Muscle of arm (tissue), 12 donors: ENCODE results near the gene ATP2C2. TPM values are rescaled to one million over a fixed set of nuclear protein-coding genes. Genes with fewer than 3 reads are reported as not detected.

Experiments
- DNase-seq: peaks from one replicate; pipeline ENCODE4 v3.0.0-alpha.2; 2013
- polyA plus RNA-seq, 12 donors: library from polyadenylated mRNA; unstranded; fragments of 120-200 nt; gene quantifications; one replicate each; pipeline ENCODE4 v1.2.1, GENCODE V29; 2013; ENCODE audit not compliant: insufficient read length in 12 of 12

The ATP2C2 gene
- polyA plus RNA-seq, 12 donors, result 0.22 to 10.4 (median 0.58) TPM; not detected in 1

DNA sequence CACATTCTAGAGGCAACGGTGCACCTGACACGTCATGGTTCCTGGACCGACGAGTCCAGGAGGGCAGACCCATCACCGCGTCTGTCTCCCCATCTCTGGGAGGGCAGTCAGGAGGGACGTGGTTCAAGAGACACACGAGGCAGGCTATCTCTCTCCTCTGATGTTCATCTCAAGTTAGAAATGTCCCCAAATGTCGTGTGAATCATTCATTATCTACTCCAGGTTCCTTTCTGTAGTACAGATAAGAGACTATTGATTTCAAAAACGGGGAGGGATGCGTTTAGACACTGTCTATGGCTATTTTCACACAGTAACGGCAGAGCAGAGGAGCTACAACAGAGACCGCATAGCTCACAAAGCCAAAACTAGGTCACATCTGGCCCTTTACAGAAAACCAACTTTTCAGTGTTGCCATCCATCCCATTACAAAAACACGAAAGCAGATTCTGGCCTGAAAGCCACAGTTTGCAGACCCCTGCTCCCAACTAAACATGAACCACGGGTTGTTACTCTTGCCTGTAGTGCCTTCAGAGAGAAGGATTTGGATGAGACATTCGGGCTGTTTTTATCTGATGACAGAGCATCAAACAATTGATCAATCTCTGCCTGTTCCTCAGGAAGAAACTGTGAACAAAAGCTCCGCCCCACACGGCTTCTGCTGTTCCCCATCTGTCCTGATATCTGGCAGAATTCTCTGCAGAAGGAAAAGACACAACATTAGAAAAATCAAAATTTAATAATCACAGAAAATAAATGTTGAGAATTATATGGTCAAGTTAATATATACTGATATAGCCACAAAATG, 129.3 kb downstream of the ATP2C2 start:
- no peak for DNase-seq

DNA sequence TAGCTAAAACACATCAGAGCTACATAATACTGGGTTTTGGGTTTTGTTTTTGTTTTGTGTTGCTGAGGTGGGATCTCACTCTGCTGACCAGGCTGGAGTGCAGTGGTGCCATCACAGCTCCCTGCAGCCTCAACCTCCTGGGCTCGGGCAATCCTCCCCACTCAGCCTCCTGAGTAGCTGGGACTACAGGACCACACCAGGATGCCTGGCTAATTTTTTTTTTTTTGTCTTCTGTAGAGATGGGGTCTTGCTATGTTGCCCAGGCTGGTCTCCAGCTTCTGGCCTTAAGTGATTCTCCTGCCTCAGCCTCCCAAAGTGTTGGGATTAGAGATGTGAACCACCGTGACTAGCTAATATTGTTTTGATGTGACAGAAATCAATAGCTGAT, 129.9 kb downstream of the ATP2C2 start:
- no peak for DNase-seq

GRCh38 chr16:84498859-84499620, 130.7 kb downstream of the ATP2C2 start:
- no peak for DNase-seq

GRCh38 chr16:84499638-84500037, 131.3 kb downstream of the ATP2C2 start:
- DNase-seq, result no peak

DNA sequence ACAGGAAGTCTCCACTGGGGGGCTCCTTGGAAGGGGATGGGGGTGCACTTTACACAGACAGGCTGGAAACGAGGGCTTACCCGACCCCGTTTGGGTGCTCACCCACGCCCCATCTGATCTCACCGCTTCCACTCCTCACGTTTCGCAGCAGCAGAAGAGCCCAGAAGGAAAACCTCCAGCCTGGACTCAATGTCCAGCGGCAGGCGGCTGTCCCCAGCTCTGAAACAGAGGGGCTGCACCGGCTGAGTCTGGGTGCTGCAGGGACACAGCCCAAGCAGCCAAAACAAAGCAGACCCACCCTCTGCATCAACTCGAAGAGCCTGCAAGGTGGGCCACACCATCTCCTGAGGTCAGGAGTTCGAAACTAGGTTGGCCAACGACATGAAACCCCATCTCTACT, 132.2 kb downstream of the ATP2C2 start:
- no peak for DNase-seq

DNA sequence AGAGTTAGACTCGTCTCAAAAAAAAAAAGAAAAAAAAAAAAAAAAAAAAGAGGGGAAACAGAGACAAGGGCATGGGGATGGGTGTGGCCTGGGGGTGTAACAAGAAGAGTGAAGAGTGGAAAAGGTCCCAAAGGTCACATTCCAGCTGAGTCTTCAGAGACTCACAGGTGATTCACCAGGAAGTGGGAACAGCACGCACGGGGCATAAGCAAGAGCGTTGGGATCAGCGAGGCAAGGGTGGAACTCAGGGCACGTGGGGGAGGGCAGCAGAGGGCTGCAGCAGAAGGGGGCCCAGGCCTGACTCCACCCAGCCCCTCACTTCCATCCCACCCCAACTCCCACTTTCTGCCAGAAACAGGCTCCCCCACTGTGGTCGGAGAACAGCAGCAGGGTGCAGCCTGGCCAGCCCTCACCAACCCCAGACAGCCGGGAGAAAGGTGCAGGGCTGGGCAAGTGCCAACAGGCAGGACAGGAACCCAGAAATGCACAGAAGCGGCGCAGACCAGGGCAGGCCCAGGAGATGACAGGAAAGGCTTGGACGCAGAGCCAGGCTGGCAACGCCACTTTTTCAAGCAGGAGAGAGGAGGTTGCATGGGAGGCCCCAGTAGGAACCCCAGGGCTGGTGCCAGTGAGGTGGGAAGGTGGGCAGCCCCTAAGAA, 132.9 kb downstream of the ATP2C2 start:
- DNase-seq, result no peak

DNA sequence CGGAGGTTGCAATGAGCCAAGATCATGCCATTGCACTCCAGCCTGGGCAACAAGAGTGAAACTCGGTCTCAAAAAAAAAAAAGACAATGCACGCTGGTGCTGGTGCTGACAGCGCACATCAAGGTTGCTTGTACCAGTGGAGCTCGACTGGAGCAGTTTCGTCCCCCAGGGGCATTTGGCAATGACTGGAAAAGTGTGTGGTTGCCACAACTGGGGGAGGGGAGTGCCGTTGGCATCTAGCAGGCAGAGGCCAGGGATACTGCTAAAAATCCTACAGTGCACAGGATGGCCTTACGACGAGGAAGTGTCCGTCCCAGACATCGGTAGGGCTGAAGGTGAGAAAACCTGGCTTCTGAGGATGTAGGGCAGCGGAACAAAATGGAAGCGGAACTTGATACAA, 133.7 kb downstream of the ATP2C2 start:
- no peak for DNase-seq

DNA sequence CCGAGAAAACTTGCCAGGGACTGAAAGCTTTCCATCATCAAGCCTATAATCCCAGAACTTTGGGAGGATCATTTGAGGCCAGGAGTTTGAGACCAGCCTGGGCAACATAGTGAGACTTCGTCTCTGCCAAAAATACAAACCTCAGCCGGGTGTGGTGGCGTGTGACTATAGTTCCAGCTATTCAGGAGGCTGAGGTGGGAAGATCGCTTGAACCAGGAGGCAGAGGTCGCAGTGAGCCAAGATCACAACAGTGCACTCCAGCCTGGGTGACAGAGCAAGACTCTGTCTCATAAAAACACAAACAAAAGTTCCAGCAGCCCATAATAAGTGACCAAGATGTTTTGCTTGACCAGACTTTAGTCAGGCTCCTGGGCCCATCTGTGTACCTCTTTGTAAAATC, 134.2 kb downstream of the ATP2C2 start:
- no peak for DNase-seq

GRCh38 chr16:84503751-84504395, 135.5 kb downstream of the ATP2C2 start:
- no peak for DNase-seq

- DNase-seq, result peak; percentile 98
These were observed 136.3 kb downstream of the ATP2C2 start, which contains the start of gene MEAK7 for GRCh38 chr16:84504420-84505248. Gene MEAK7, minus strand, starts transcription at chr16:84504659. Its CDS starts 6,573 bp downstream, at chr16:84498086.

DNA sequence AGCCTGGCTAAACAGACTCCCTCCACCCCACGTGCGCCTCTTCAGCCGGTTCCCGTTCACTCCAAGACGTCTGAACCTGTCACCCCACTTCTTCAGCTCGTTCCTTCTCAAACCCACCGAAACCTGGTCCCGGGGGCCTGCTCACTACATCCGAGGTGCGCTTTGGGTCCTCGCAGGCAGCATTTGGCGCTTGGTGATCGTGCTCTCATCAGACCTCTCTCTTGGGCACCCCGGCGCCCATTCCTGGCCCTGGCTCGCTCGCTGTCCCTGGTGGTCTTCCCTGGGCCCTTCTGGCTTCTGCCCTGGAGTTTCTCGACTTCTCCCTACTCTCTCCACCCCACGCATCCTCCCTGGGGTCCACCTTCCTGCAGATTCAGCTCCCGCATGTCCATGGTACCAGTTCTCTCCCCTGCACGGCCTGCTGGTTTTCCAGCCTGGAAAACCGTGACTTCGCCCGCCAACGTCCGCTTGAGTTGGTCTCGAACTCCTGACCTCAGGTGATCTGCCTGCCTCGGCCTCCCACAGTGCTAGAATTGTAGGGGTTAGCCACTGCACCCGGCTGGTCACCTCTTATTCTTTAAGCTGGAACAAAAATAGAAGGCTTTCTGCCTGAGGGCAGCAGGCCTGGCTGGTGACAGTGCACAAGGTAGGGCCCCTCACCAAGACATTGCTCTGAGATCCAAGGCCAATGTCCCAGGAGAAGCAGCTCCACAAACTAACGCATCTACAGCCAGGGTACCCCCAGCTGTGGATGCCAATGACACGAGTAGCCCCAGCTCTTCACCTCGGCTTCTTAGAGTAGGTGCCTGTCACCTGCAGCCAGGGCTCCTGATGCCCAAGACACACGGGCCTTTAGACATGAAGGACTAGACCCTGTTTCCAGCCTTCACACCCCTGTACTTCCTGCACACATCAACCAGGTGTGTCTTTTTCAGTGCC, 137.2 kb downstream of the ATP2C2 start:
- no peak for DNase-seq

DNA sequence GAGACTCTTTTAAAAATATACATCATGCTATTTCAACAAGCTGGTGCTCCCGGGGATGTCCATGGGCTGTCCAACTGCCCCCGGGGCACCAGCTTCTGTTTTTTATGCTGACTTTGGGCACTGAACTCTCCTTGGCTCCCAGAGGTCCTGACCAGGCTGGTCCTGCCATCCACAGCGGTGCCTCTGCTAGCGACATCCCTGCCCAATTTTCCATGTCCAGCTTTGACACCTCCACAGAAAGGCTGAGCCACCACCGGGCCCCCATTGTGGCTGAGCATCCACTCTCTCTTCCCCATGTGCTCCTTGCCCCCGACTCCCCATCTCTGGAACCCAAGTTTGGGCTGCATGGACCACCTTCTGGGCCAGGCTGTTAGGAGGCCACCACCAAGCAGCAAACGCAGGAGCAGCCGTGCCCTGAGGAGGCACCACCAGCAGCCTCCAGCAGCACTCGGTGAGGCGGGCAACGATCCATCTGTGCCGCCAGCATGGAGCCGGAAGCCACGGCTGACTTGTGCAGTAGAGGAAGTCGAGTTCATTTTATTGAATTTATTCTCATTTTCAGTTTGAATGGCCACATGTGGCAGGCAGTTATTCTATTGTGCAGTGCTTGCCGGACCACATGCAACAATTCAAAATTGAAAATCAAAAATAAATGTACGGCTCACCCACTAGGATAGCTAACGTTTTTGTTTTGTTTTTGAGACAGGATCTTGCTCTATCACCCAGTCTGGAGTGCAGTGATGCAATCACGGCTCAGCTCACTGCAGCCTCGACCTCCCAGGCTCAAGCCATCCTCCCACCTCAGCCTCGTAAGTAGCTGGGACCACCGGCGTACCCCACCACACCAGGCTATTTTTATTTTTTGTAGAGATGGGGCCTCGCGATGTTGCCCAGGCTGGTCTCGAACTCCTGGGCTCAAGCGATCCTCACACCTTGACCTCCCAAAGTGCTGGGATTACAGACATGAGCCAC, 139.0 kb downstream of the ATP2C2 start:
- DNase-seq, result no peak

DNA sequence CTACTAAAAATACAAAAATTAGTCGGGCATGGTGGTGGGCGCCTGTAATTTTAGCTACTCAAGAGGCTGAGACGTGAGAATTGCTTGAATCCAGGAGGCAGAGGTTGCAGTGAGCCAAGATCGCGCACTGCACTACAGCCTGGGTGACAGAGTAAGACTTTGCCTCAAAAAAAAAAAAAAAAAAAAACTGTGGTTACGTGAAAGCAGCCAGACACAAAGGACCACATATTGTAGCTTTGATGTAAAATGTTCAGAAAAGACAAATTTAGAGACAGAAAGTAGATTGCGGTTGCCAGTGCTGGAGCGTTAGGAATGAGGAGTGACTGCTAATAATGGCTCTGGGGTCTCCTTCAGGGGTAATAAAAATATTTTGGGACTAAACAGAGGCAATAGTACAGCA, 140.2 kb downstream of the ATP2C2 start:
- no peak for DNase-seq

GRCh38 chr16:84509032-84509950, 141.0 kb downstream of the ATP2C2 start:
- no peak for DNase-seq

DNA sequence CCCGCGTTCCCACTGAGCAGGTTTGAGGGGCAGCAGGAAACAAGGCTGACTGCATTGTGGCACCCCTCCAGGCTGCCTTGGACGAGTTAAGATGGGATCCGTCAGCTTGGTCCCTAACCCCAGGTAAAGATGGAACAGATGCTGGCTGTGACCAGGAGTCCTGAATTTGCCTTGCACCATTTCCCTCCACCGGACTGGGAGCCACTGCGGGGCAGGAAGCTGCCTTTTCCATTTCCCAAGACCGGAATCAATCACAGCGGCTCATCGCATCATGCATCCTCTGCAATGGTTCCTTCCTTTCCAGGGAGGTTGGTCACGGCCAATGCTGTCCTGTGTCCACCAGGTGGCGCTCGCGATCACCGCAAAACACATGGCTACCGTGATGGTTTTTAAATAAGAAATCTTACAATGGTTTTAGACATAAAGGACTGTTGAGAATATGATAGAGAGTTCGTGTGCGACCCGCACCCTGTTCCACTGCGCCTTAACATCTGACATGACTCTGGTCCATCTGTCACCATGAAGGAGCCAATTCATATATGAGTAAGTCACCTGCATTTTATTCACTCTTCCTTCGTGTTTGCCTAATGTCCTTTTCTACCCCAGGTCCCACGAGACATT, 143.0 kb downstream of the ATP2C2 start:
- DNase-seq, result peak; percentile 92

DNA sequence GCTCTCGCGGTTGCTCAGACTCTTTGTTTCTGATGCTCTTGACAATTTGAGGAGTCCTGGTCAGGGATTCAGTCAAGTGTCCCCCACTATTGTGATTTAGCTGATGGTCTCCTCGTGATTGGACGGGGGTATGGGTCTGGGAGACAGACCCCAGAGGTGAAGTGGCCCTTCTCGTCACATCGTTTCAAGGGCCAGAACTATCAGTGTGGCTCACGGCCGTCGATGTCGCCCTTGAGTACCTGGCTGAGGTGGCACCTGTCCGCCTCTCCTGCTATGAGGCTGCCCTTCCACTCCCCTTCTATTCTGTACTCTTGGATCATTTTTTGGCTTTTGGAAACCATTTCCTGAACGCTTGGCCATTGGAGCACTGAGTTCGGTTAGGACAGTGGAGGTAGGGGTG, 143.5 kb downstream of the ATP2C2 start:
- DNase-seq, result no peak

- no peak for DNase-seq
These were observed 144.8 kb downstream of the ATP2C2 start for GRCh38 chr16:84513123-84513522.
